ENCODE results near the gene TINAGL1. TPM values are rescaled to one million over a fixed set of nuclear protein-coding genes. Genes with fewer than 3 reads are reported as not detected.

The TINAGL1 gene
- total and polyA plus RNA-seq, 2 of the 13 experiments (the other 11 are each of a cell fraction or from before 2014, with no cell fraction given): 24.7 to 76.8 TPM

DNA sequence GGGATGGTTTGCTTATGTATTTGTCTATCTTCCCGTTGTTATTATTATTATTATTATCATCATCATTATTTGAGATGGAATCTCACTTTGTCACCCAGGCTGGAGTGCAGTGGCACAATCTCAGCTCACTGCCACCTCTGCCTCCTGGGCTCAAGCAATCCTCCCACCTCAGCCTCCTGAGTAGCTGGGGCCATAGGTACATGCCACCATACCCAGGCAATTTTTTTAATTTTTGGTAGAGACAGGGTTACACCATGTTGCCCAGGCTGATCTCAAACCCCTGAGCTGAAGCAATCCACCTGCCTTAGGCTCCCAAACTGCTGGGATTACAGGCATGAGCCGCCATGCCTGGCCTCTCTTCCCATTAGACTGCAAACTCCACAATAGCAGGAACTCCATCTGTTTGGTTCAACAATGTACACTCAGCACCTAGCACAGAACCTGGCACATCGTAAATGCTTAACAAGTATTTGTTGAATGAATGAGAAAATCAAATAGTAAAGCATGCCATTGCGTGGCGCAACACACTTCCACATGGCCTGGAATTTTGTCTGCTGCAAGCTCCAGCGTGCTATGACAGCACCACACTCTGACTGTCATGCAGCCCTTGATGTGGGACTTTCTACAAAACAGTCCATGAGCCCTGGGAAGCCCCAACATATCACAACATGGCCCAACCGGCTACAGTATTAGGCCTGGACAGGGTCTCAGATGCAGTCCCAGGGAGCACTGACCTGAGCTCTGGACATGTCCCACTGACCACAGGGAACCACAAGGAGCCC lies 3.8 kb upstream of the TINAGL1 start (continued):
- TF ChIP-seq, protein P1, sequence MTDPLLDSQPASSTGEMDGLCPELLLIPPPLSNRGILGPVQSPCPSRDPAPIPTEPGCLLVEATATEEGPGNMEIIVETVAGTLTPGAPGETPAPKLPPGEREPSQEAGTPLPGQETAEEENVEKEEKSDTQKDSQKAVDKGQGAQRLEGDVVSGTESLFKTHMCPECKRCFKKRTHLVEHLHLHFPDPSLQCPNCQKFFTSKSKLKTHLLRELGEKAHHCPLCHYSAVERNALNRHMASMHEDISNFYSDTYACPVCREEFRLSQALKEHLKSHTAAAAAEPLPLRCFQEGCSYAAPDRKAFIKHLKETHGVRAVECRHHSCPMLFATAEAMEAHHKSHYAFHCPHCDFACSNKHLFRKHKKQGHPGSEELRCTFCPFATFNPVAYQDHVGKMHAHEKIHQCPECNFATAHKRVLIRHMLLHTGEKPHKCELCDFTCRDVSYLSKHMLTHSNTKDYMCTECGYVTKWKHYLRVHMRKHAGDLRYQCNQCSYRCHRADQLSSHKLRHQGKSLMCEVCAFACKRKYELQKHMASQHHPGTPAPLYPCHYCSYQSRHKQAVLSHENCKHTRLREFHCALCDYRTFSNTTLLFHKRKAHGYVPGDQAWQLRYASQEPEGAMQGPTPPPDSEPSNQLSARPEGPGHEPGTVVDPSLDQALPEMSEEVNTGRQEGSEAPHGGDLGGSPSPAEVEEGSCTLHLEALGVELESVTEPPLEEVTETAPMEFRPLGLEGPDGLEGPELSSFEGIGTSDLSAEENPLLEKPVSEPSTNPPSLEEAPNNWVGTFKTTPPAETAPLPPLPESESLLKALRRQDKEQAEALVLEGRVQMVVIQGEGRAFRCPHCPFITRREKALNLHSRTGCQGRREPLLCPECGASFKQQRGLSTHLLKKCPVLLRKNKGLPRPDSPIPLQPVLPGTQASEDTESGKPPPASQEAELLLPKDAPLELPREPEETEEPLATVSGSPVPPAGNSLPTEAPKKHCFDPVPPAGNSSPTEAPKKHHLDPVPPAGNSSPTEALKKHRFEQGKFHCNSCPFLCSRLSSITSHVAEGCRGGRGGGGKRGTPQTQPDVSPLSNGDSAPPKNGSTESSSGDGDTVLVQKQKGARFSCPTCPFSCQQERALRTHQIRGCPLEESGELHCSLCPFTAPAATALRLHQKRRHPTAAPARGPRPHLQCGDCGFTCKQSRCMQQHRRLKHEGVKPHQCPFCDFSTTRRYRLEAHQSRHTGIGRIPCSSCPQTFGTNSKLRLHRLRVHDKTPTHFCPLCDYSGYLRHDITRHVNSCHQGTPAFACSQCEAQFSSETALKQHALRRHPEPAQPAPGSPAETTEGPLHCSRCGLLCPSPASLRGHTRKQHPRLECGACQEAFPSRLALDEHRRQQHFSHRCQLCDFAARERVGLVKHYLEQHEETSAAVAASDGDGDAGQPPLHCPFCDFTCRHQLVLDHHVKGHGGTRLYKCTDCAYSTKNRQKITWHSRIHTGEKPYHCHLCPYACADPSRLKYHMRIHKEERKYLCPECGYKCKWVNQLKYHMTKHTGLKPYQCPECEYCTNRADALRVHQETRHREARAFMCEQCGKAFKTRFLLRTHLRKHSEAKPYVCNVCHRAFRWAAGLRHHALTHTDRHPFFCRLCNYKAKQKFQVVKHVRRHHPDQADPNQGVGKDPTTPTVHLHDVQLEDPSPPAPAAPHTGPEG (CRISPR knock-in tag; IDR thresholded peaks at IDR 0.05): no peak
- TF ChIP-seq CEBPG (CRISPR knock-in tag; IDR thresholded peaks at IDR 0.05) (peak; percentile 92), TEAD2 (CRISPR knock-in tag; IDR thresholded peaks at IDR 0.05) (no peak), SP5 (CRISPR knock-in tag; IDR thresholded peaks at IDR 0.05; ENCODE audit: borderline replicate concordance, low read depth) (peak; percentile 47; the same call in 1 of the 2 replicates), HHEX (CRISPR knock-in tag; IDR thresholded peaks at IDR 0.05) (no peak), YY1 (IDR thresholded peaks at IDR 0.05; ENCODE audit: insufficient read depth, insufficient replicate concordance, low read depth, low read length) (peak; percentile 12), EP300 (IDR thresholded peaks at IDR 0.05; ENCODE audit: low read depth in 2 of 2, low read length in 2 of 2) (0 out of 4 replicates have a peak, but pooled peaks of 1 of the 2 experiments have one; percentile 21), EP300 (CRISPR knock-in tag; IDR thresholded peaks at IDR 0.05; ENCODE audit: borderline replicate concordance) (no peak), SIX4 (CRISPR knock-in tag; IDR thresholded peaks at IDR 0.05) (no peak), KDM5B (CRISPR knock-in tag; IDR thresholded peaks at IDR 0.05; ENCODE audit: borderline replicate concordance) (no peak), ZNF557 (CRISPR knock-in tag; IDR thresholded peaks at IDR 0.05) (no peak)
- TF ChIP-seq, protein P2, sequence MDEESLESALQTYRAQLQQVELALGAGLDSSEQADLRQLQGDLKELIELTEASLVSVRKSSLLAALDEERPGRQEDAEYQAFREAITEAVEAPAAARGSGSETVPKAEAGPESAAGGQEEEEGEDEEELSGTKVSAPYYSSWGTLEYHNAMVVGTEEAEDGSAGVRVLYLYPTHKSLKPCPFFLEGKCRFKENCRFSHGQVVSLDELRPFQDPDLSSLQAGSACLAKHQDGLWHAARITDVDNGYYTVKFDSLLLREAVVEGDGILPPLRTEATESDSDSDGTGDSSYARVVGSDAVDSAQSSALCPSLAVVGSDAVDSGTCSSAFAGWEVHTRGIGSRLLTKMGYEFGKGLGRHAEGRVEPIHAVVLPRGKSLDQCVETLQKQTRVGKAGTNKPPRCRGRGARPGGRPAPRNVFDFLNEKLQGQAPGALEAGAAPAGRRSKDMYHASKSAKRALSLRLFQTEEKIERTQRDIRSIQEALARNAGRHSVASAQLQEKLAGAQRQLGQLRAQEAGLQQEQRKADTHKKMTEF (CRISPR knock-in tag; IDR thresholded peaks at IDR 0.05): peak; percentile 60; the same call in 1 of the 2 replicates
- TF ChIP-seq, protein P3, sequence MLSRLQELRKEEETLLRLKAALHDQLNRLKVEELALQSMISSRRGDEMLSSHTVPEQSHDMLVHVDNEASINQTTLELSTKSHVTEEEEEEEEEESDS (CRISPR knock-in tag; IDR thresholded peaks at IDR 0.05; ENCODE audit: borderline replicate concordance): no peak
- TF ChIP-seq, protein P4, sequence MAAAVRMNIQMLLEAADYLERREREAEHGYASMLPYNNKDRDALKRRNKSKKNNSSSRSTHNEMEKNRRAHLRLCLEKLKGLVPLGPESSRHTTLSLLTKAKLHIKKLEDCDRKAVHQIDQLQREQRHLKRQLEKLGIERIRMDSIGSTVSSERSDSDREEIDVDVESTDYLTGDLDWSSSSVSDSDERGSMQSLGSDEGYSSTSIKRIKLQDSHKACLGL (CRISPR knock-in tag; IDR thresholded peaks at IDR 0.05): no peak
- TF ChIP-seq, protein P5, sequence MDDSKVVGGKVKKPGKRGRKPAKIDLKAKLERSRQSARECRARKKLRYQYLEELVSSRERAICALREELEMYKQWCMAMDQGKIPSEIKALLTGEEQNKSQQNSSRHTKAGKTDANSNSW (CRISPR knock-in tag; IDR thresholded peaks at IDR 0.05; ENCODE audit: borderline replicate concordance): no peak

Measured in HepG2 (cell line).